HG03521 (cell line): ENCODE data around the gene SEC24A.
"Not testable (repeated sequence)": the region's sequence is repeated elsewhere in the genome, so short reads cannot be mapped to it uniquely, and the experiment has no call there.

Source experiments
- ATAC-seq: cut with Tn5 transposase; IDR thresholded peaks from one replicate; pipeline ENCODE4 v1.9.1; 2021; ENCODE audit warnings: mild to moderate bottlenecking, moderate library complexity; ENCODE audit not compliant: unreplicated experiment

Gene SEC24A

GRCh38 chr5:134738963-134739661 is 90.5 kb downstream of the SEC24A start:
- no peak for ATAC-seq

DNA sequence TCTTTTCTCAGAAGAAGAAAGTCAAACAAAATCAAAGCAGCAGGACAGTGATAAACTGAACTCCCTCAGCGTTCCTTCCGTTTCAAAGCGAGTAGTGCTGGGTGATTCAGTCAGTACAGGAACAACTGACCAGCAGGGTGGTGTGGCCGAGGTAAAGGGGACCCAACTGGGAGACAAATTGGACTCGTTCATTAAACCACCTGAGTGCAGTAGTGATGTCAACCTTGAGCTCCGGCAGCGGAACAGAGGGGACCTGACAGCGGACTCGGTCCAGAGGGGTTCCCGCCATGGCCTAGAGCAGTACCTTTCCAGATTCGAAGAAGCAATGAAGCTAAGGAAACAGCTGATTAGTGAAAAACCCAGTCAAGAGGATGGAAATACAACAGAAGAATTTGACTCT is 92.5 kb downstream of the SEC24A start:
- ATAC-seq: no peak

- ATAC-seq: no peak
These were observed 93.5 kb downstream of the SEC24A start for GRCh38 chr5:134742134-134742533.

- no peak for ATAC-seq
These were observed 100.8 kb downstream of the SEC24A start for GRCh38 chr5:134749415-134749814.

DNA sequence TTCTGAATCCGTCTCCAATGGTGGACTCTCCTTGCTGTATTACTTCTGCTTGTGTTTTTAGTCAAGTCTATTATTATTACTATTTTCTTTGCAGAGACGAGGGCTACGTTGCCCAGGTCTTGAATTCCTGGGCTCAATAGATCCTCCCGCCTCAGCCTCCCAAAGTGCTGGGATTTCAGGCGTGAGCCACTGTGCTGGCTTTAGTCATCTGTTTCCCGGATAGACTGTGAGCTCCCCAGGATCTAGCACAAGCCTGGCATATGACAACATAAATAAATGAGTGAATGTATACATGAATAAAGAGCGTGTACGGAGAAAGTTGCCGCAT is 109.6 kb downstream of the SEC24A start:
- ATAC-seq: no peak

- ATAC-seq: peak; percentile 98
These were observed 110.1 kb downstream of the SEC24A start, which contains the start of gene DDX46 for GRCh38 chr5:134758504-134759341. Gene DDX46, plus strand, starts transcription at chr5:134758779. Its CDS starts 160 bp downstream, at chr5:134758939.

DNA sequence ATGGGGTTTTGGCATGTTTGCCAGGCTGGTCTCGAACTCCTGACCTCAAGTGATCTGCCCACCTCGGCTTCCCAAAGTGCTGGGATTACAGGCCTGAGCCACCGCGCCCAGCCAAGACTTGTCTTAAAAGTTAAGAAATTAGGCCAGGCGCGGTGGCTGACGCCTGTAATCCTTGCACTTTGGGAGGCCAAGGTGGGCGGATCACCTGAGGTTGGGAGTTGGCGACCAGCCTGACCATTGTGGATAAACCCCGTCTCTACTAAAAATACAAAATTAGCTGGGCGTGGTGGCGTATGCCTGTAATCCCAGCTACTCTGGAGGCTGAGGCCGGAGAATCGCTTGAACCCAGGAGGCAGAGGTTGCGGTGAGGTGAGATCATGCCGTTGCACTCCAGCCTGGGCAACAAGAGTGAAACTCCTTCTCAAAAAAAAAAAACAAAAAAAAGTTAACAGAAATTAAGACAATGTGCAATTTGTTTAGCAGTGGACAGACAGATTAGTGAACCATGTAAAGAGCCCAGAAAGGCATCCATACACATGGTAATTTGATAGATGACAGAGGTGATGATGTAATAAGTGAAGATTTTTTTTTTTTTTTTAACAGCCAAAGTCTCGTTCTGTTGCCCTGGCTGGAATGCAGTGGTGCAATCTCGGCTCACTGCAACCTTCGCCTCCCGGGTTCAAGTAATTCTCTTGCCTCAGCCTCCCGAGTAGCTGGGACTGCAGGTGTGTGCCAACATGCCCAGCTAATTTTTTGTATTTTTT is 119.1 kb downstream of the SEC24A start:
- ATAC-seq: not testable (repeated sequence)

GRCh38 chr5:134769206-134769605 is 120.6 kb downstream of the SEC24A start:
- ATAC-seq: no peak

DNA sequence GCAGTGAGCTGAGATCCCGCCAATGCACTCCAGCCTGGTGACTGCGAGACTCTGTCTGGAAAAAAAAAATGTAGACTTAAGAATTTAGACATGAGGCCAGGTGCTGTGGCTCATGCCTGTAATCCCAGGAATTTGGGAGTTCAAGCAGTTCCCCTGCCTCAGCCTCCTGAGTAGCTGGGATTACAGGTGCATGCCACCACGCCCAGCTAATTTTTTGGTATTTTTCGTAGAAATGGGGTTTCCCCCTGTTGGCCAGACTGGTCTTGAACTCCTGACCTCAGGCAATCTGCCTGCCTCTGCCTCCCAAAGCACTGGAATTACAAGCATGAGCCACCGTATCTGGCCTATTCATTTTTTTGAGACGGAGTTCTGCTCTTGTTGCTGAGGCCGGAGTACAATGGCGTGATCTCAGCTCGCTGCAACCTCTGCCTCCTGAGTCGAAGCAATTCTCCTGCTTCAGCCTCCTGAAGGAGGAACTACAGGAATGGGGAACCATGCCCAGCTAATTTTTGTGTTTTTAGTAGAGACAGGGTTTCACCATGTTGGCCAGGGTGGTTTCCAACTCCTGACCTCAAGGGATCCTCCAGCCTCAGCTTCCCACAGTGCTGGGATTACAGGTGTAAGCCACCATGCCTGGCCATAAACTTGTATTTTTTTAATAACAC is 124.0 kb downstream of the SEC24A start:
- no peak for ATAC-seq

DNA sequence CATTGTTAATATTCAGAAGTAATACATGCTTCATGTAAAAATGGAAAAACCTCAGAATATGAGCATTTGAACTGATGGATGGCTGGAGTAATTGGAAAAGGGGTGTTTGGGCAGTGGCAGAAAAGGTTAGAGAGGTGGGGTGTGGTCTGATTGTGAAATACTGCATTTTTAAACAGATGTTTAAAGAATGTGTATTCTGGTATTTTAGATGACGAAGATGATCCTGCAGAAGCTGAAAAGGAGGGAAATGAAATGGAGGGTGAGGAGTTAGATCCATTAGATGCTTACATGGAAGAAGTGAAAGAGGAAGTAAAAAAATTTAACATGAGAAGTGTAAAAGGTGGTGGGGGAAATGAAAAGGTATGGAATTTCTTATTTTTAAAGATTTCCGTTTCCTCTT is 128.8 kb downstream of the SEC24A start:
- no peak for ATAC-seq
